ENCODE data around the gene DCAF8. TPM values are rescaled to one million over a fixed set of nuclear protein-coding genes. Genes with fewer than 3 reads are reported as not detected.

DCAF8 gene
- total RNA-seq, 1 experiment from 2014 or later = 98.1 TPM

DNA sequence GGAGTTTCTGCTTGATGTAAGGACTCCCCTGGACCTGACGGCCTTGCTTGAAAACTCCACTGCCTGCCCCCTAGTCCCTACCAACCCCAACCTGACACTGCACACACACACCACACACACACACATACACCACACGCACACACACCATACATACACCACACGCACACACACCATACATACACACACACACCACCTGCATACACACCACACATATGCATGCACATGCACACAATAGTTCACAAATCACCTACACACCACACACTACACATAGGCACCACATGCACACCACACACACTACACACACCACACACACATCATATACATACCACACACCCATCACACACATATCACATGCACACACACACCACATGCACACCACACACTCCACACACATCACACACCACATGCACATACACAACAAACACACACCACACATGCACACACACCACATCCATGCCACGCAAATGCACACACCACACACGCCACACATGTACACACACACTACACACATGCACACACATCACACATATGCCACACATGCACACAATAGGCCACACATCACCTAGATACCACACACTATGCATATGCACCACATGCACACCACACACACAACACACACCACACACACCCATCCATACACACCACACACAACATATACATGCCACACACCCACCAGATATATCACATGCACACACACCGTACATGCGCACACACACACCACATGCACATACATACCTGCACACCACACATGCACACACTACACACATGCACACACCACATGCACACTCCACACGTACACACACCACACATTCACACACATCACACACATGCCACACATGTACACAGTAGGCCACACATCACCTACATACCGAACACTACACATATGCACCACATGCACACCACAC is 68.3 kb downstream of the DCAF8 start:
- POLR2A ChIA-PET = interaction anchor here (0.6 to 0.7 kb wide), 2 partner anchors 10 to 58 kb away, joined by 3 to 4 read pairs; no protein-coding TSS in a partner anchor
- no peak overlapping the region for H3K4me3 ChIP-seq (replicated peaks in 1 of 2; ENCODE audit: low read depth in 1 of 2, low read length in 2 of 2)
- DNase-seq (ENCODE audit: low read depth, low spot score) = no peak
- no peaks in the 10 kb centered on the region for H4K20me1 ChIP-seq (ENCODE audit: insufficient read depth)
- H3K27ac ChIP-seq (ENCODE audit: low read depth, low read length) = no peak overlapping the region
- TF ChIP-seq MAX (IDR thresholded peaks at IDR 0.05) = no peak
- no peak for TF ChIP-seq ATF3 (IDR thresholded peaks at IDR 0.05)
- TF ChIP-seq EZH2phosphoT487 (IDR thresholded peaks at IDR 0.05; ENCODE audit: borderline replicate concordance) = no peak
- TF ChIP-seq EZH2 (IDR thresholded peaks at IDR 0.05) = no peak
- no peak for TF ChIP-seq REST (IDR thresholded peaks at IDR 0.05; ENCODE audit: low read depth)
- TF ChIP-seq SP1 (IDR thresholded peaks at IDR 0.05; ENCODE audit: low read depth) = no peak
- no peaks in the 10 kb centered on the region for H3K9me3 ChIP-seq (ENCODE audit: control insufficient read depth in 1 of 2, insufficient read depth in 1 of 2, low read depth in 1 of 2, low read length in 2 of 2)
- H2AFZ ChIP-seq (ENCODE audit: low read depth, low read length, poor library complexity, severe bottlenecking) = no peak overlapping the region
- H3K4me1 ChIP-seq (ENCODE audit: control insufficient read depth in 1 of 2, insufficient read depth in 2 of 2, low read length in 2 of 2) = peaks cover 3 to 4% of the 10 kb centered on the region in 2 experiments; a peak in 2 of 4 replicates
- H3K27me3 ChIP-seq (ENCODE audit: insufficient read depth, low read length) = no peaks in the 10 kb centered on the region
- no peaks in the 10 kb centered on the region for H3K79me2 ChIP-seq (ENCODE audit: insufficient read depth, low read length)
- CTCF ChIA-PET = interaction anchor here (0.6 to 1.8 kb wide), 41 partner anchors 8 to 481 kb away, joined by 3 to 39 read pairs (median 4); partner anchors contain the start of genes DCAF8, PEX19 and SLAMF1
- H3K36me3 ChIP-seq (ENCODE audit: control insufficient read depth in 1 of 2, insufficient read depth in 2 of 2, low read length in 2 of 2) = no peaks in the 10 kb centered on the region
- intact Hi-C loops (cut with micrococcal nuclease) = loop anchor here (1.0 to 5.0 kb wide), 5 partner anchors 25 to 222 kb away; no protein-coding TSS in a partner anchor
- no peak overlapping the region for H3K9ac ChIP-seq (ENCODE audit: low read length)
- BruUV-seq (replicated peaks) = no TSS peak
- no peaks in the 10 kb centered on the region for H3K9me2 ChIP-seq (ENCODE audit: insufficient read depth)
- RAD21 ChIA-PET (ENCODE audit: low non-redundant PET in 1 of 2, low total read pairs in 2 of 2, uncharacterized antibody in 2 of 2, unreplicated experiment in 2 of 2) = interaction anchor here (0.6 to 1.6 kb wide), 10 partner anchors 25 to 183 kb away, joined by 3 to 8 read pairs (median 6); no protein-coding TSS in a partner anchor
- no peak for ATAC-seq
- H3K4me2 ChIP-seq (ENCODE audit: low read length) = no peak overlapping the region
